ENCODE measurements around the gene ZSWIM4. TPM values are rescaled to one million over a fixed set of nuclear protein-coding genes. Genes with fewer than 3 reads are reported as not detected.

ZSWIM4 gene
- total and polyA plus RNA-seq, 7 donors = 0.77 to 7.8 (median 3.7) TPM

GRCh38 chr19:13762635-13763235 is 32.5 kb upstream of the ZSWIM4 start:
- TF ChIP-seq CTCF (IDR thresholded peaks at IDR 0.05) = no peak
- Histone ChIP-seq H3K27me3 (ENCODE audit: insufficient read depth in 3 of 3, low read length in 2 of 3) (no peaks in the 10 kb centered on the region), H3K4me1 (peaks cover 4% of the 10 kb centered on the region), H3K27ac (no peak overlapping the region), H3K9me3 (no peaks in the 10 kb centered on the region), H3K36me3 (ENCODE audit: insufficient read depth in 1 of 2, low read depth in 1 of 2) (peaks cover 0 to 58% of the 10 kb centered on the region in 2 donors), H3K4me3 (no peak overlapping the region)
- ATAC-seq (no peak), DNase-seq (no peak)
- WGBS, 3 donors = 86 to 88% (median 86%) methylated on average over 37 to 42 of the region's 42 CpGs
- intact Hi-C loops (cut with DNase I) = no loop called here

GRCh38 chr19:13763265-13763664 is 32.0 kb upstream of the ZSWIM4 start:
- intact Hi-C loops (cut with DNase I) = no loop called here
- Histone ChIP-seq H3K4me3 (no peak overlapping the region), H3K27me3 (ENCODE audit: insufficient read depth in 3 of 3, low read length in 2 of 3) (no peaks in the 10 kb centered on the region), H3K27ac (no peak overlapping the region), H3K4me1 (peaks cover 4% of the 10 kb centered on the region), H3K9me3 (no peaks in the 10 kb centered on the region), H3K36me3 (ENCODE audit: insufficient read depth in 1 of 2, low read depth in 1 of 2) (peaks cover 0 to 58% of the 10 kb centered on the region in 2 donors)
- ATAC-seq (no peak), DNase-seq (no peak)
- WGBS, 3 donors = 83 to 95% (median 87%) methylated on average over 3 of the region's 3 CpGs
- TF ChIP-seq CTCF (IDR thresholded peaks at IDR 0.05) = no peak

GRCh38 chr19:13764101-13764807 is 31.0 kb upstream of the ZSWIM4 start, which contains the start of gene MRI1:
Gene MRI1 (plus strand): TSS chr19:13764522. CDS start chr19:13764589, 67 bp downstream.
- H3K27ac ChIP-seq = peak within 1 kb of the TSS; percentile 66
- H3K4me3 ChIP-seq = peak within 1 kb of the TSS; percentile 84
- TF ChIP-seq CTCF (IDR thresholded peaks at IDR 0.05) = no peak
- H3K4me1 ChIP-seq = peaks cover 4% of the 10 kb centered on the region
- intact Hi-C loops (cut with DNase I) = no loop called here
- peaks cover 0 to 58% of the 10 kb centered on the region in 2 donors for H3K36me3 ChIP-seq (ENCODE audit: insufficient read depth in 1 of 2, low read depth in 1 of 2)
- no peaks in the 10 kb centered on the region for H3K9me3 ChIP-seq
- WGBS, 3 donors = 0 to 8% (median 1%) methylated on average over 44 to 61 of the region's 67 CpGs
- peak; percentile 81 to 93 (median 88) for ATAC-seq
- DNase-seq = peak; percentile 86 to 89
- no peaks in the 10 kb centered on the region for H3K27me3 ChIP-seq (ENCODE audit: insufficient read depth in 3 of 3, low read length in 2 of 3)

- WGBS, 3 donors = 2% methylated on average over 42 to 48 of the region's 48 CpGs
- H3K4me3 ChIP-seq = peak overlapping the region; percentile 84
- peak overlapping the region; percentile 66 for H3K27ac ChIP-seq
- peaks cover 4% of the 10 kb centered on the region for H3K4me1 ChIP-seq
- ATAC-seq = peak; percentile 14 to 42 (median 28)
- H3K9me3 ChIP-seq = no peaks in the 10 kb centered on the region
- TF ChIP-seq CTCF (IDR thresholded peaks at IDR 0.05) = no peak
- peak; percentile 44 to 60 for DNase-seq
- H3K27me3 ChIP-seq (ENCODE audit: insufficient read depth in 3 of 3, low read length in 2 of 3) = no peaks in the 10 kb centered on the region
- peaks cover 0 to 58% of the 10 kb centered on the region in 2 donors for H3K36me3 ChIP-seq (ENCODE audit: insufficient read depth in 1 of 2, low read depth in 1 of 2)
- intact Hi-C loops (cut with DNase I) = no loop called here
These were observed 30.3 kb upstream of the ZSWIM4 start for GRCh38 chr19:13764821-13765394.
